Measurements from ENCODE around the gene C20orf96. TPM values are rescaled to one million over a fixed set of nuclear protein-coding genes. Genes with fewer than 3 reads are reported as not detected.

The C20orf96 gene
- total and polyA plus RNA-seq, 2 donors (not counting 3 experiments of a cell fraction or from before 2014, with no cell fraction given) = 17.0 to 17.2 TPM

DNA sequence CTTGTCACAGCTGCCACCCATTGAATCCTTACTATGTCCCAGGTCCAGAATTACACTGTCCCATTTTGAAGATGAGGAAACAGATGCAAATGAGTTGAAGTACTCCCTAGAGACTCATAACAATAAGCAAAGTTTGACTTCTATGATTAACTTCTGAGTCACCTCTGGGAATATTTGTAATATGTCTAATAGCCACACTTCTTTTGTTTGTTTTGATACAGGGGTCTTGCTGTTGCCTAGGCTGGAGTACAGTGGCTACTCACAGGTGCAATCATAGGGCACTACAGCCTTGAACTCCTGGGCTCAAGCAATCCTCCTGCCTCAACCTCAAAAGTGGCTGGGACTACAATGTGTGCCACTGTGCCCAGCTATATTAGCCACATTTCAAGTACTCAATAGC, 23.4 kb upstream of the C20orf96 start:
- Histone ChIP-seq H3K36me3 (ENCODE audit: control insufficient read depth in 2 of 2, extremely low read depth in 1 of 2, insufficient read depth in 2 of 2, low read length in 2 of 2) (no peaks in the 10 kb centered on the region), H3K79me2 (ENCODE audit: control insufficient read depth, insufficient read depth, low read length) (no peaks in the 10 kb centered on the region), H2AFZ (ENCODE audit: low read depth, low read length) (no peak overlapping the region), H3K9me1 (replicated peaks; ENCODE audit: control insufficient read depth, extremely low read depth, insufficient read depth, low read length) (no peaks in the 10 kb centered on the region), H4K20me1 (replicated peaks; ENCODE audit: control insufficient read depth, extremely low read depth, insufficient read depth, low read length) (no peaks in the 10 kb centered on the region), H3K4me2 (ENCODE audit: insufficient read depth, low read length) (peak overlapping the region; percentile 52), H3K27ac (ENCODE audit: insufficient read depth, low read depth, low read length) (peak overlapping the region; percentile 80), H3K9ac (replicated peaks; ENCODE audit: extremely low read depth, insufficient read depth, low read length) (peak overlapping the region; percentile 11), H3K27me3 (ENCODE audit: control insufficient read depth in 2 of 2, insufficient read depth in 2 of 2, low read length in 2 of 2) (no peaks in the 10 kb centered on the region), H3K4me3 (replicated peaks in 1 of 3; ENCODE audit: insufficient read depth in 1 of 3, low read depth in 1 of 3, low read length in 3 of 3) (no peak overlapping the region), H3K9me3 (replicated peaks; ENCODE audit: control insufficient read depth, insufficient read depth, low read length) (no peaks in the 10 kb centered on the region), H3K4me1 (ENCODE audit: control insufficient read depth, extremely low read depth, insufficient read depth, low read length) (peaks cover 29% of the 10 kb centered on the region)
- TF ChIP-seq, protein P1, sequence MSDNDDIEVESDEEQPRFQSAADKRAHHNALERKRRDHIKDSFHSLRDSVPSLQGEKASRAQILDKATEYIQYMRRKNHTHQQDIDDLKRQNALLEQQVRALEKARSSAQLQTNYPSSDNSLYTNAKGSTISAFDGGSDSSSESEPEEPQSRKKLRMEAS (IDR thresholded peaks at IDR 0.05; ENCODE audit: insufficient read depth, insufficient read length) = no peak
- peak; percentile 89 for TF ChIP-seq FOS (IDR thresholded peaks at IDR 0.05; ENCODE audit: borderline replicate concordance, insufficient read depth, low read length)
- peak; percentile 92 for TF ChIP-seq JUN (IDR thresholded peaks at IDR 0.05; ENCODE audit: borderline replicate concordance, insufficient read depth, insufficient read length, low read depth)
- no peak for TF ChIP-seq MYC (IDR thresholded peaks at IDR 0.05; ENCODE audit: low read depth, low read length)
- ChIA-PET CTCF (interaction anchor here (1.2 kb wide), 1 partner anchor 10 kb away, joined by 3 read pairs; no protein-coding TSS in a partner anchor), POLR2A (no interaction called here)
- DNase-seq (ENCODE audit: low read depth, low spot score) = peak; percentile 69
- dilution Hi-C loops (cut with MboI; ENCODE audit: extremely low pct_ligation_motif_present, low sequenced_read_pairs) = no loop called here
- intact Hi-C loops (cut with micrococcal nuclease) = loop anchor here (1.0 kb wide), 1 partner anchor 10 kb away; no protein-coding TSS in a partner anchor
- no TSS peak for BruUV-seq (replicated peaks)
- peak; percentile 90 for FAIRE-seq

DNA sequence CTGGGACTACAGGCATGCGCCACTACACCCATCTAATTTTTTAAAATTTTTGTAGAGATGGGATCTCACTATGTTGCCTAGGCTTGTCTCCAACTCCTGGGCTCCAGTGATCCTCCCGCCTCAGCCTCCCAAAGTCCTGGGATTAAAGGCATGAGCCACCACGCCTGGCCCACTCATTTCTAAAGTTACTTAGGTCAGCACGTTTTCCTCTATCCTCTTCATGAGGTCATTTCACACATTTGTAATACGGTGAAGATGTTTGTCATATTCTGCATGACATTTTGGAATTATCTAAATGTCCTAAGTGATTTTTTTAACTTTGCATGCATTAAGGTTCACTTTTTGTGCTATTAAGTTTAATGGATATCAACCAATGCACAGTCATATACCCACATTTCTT, 22.9 kb upstream of the C20orf96 start:
- H3K4me1 ChIP-seq (ENCODE audit: control insufficient read depth, extremely low read depth, insufficient read depth, low read length) = peaks cover 31% of the 10 kb centered on the region
- H3K9me3 ChIP-seq (replicated peaks; ENCODE audit: control insufficient read depth, insufficient read depth, low read length) = no peaks in the 10 kb centered on the region
- dilution Hi-C loops (cut with MboI; ENCODE audit: extremely low pct_ligation_motif_present, low sequenced_read_pairs) (no loop called here), intact Hi-C loops (cut with micrococcal nuclease) (no loop called here)
- no peaks in the 10 kb centered on the region for H3K79me2 ChIP-seq (ENCODE audit: control insufficient read depth, insufficient read depth, low read length)
- ChIA-PET CTCF (no interaction called here), POLR2A (no interaction called here)
- peak overlapping the region; percentile 52 for H3K4me2 ChIP-seq (ENCODE audit: insufficient read depth, low read length)
- FAIRE-seq (no peak), DNase-seq (ENCODE audit: low read depth, low spot score) (no peak)
- no peaks in the 10 kb centered on the region for H4K20me1 ChIP-seq (replicated peaks; ENCODE audit: control insufficient read depth, extremely low read depth, insufficient read depth, low read length)
- H3K9me1 ChIP-seq (replicated peaks; ENCODE audit: control insufficient read depth, extremely low read depth, insufficient read depth, low read length) = no peaks in the 10 kb centered on the region
- no peak overlapping the region for H3K9ac ChIP-seq (replicated peaks; ENCODE audit: extremely low read depth, insufficient read depth, low read length)
- H2AFZ ChIP-seq (ENCODE audit: low read depth, low read length) = no peak overlapping the region
- no peaks in the 10 kb centered on the region for H3K36me3 ChIP-seq (ENCODE audit: control insufficient read depth in 2 of 2, extremely low read depth in 1 of 2, insufficient read depth in 2 of 2, low read length in 2 of 2)
- peak overlapping the region; percentile 80 for H3K27ac ChIP-seq (ENCODE audit: insufficient read depth, low read depth, low read length)
- TF ChIP-seq JUN (IDR thresholded peaks at IDR 0.05; ENCODE audit: borderline replicate concordance, insufficient read depth, insufficient read length, low read depth) = no peak
- no peak for TF ChIP-seq POLR2A (IDR thresholded peaks at IDR 0.05; ENCODE audit: low read depth, low read length)
- TF ChIP-seq, protein P2, sequence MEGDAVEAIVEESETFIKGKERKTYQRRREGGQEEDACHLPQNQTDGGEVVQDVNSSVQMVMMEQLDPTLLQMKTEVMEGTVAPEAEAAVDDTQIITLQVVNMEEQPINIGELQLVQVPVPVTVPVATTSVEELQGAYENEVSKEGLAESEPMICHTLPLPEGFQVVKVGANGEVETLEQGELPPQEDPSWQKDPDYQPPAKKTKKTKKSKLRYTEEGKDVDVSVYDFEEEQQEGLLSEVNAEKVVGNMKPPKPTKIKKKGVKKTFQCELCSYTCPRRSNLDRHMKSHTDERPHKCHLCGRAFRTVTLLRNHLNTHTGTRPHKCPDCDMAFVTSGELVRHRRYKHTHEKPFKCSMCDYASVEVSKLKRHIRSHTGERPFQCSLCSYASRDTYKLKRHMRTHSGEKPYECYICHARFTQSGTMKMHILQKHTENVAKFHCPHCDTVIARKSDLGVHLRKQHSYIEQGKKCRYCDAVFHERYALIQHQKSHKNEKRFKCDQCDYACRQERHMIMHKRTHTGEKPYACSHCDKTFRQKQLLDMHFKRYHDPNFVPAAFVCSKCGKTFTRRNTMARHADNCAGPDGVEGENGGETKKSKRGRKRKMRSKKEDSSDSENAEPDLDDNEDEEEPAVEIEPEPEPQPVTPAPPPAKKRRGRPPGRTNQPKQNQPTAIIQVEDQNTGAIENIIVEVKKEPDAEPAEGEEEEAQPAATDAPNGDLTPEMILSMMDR (IDR thresholded peaks at IDR 0.05; ENCODE audit: extremely low read depth in 1 of 2, insufficient read depth in 1 of 2, low read depth in 1 of 2, low read length in 2 of 2) = no peak
- TF ChIP-seq FOS (IDR thresholded peaks at IDR 0.05; ENCODE audit: borderline replicate concordance, insufficient read depth, low read length) = no peak
- no peak for TF ChIP-seq POLR2AphosphoS5 (IDR thresholded peaks at IDR 0.05; ENCODE audit: insufficient read depth, low read depth, low read length)
- TF ChIP-seq MYC (IDR thresholded peaks at IDR 0.05; ENCODE audit: low read depth, low read length) = no peak
- TF ChIP-seq EZH2 (IDR thresholded peaks at IDR 0.05; ENCODE audit: borderline replicate concordance, low read depth, low read length, severe bottlenecking) = no peak
- TF ChIP-seq, protein P1 (IDR thresholded peaks at IDR 0.05; ENCODE audit: insufficient read depth, insufficient read length) = no peak
- no peak for TF ChIP-seq GATA2 (IDR thresholded peaks at IDR 0.05; ENCODE audit: insufficient read depth, insufficient read length, low read depth, low read length)
- no peak overlapping the region for H3K4me3 ChIP-seq (replicated peaks in 1 of 3; ENCODE audit: insufficient read depth in 1 of 3, low read depth in 1 of 3, low read length in 3 of 3)
- no peaks in the 10 kb centered on the region for H3K27me3 ChIP-seq (ENCODE audit: control insufficient read depth in 2 of 2, insufficient read depth in 2 of 2, low read length in 2 of 2)
- BruUV-seq (replicated peaks) = no TSS peak
